ENCODE results near the gene SNAI3. TPM values are rescaled to one million over a fixed set of nuclear protein-coding genes. Genes with fewer than 3 reads are reported as not detected.

The SNAI3 gene
- total RNA-seq, 4 donors from 2014 or later, result 0.70 to 0.80 TPM; not detected in 2

- H3K27me3 ChIP-seq, result no peaks in the 10 kb centered on the region
- no peak overlapping the region for H3K4me3 ChIP-seq
- H3K36me3 ChIP-seq, result peaks cover 0 to 38% (median 0%) of the 10 kb centered on the region in 3 donors
- no peaks in the 10 kb centered on the region for H3K9me3 ChIP-seq
- TF ChIP-seq CTCF (IDR thresholded peaks at IDR 0.05) (peak; percentile 12 to 37 (median 16)), POLR2A (IDR thresholded peaks at IDR 0.05) (no peak)
- peaks cover 0 to 55% (median 16%) of the 10 kb centered on the region in 4 donors for H3K4me1 ChIP-seq
- peak in 2 of 3 donors; percentile 58 to 64 for DNase-seq
- peak overlapping the region in 2 of 4 donors; percentile 0 to 99 for H3K27ac ChIP-seq
These were observed 11.7 kb upstream of the SNAI3 start for GRCh38 chr16:88697831-88698615.

GRCh38 chr16:88697116-88697830 lies 11.0 kb upstream of the SNAI3 start:
- TF ChIP-seq CTCF (IDR thresholded peaks at IDR 0.05) (no peak), POLR2A (IDR thresholded peaks at IDR 0.05) (no peak)

GRCh38 chr16:88696441-88696840 lies 10.1 kb upstream of the SNAI3 start:
- no peak overlapping the region for H3K27ac ChIP-seq
- H3K36me3 ChIP-seq, result peaks cover 0 to 38% (median 0%) of the 10 kb centered on the region in 3 donors
- no peak overlapping the region for H3K4me3 ChIP-seq
- no peak for TF ChIP-seq CTCF (IDR thresholded peaks at IDR 0.05)
- TF ChIP-seq POLR2A (IDR thresholded peaks at IDR 0.05), result no peak
- DNase-seq, result no peak
- no peaks in the 10 kb centered on the region for H3K9me3 ChIP-seq
- no peaks in the 10 kb centered on the region for H3K27me3 ChIP-seq
- H3K4me1 ChIP-seq, result peaks cover 0 to 52% (median 21%) of the 10 kb centered on the region in 4 donors

More at GRCh38 chr16:88697116-88697830, 11.0 kb upstream of the SNAI3 start:
- peaks cover 0 to 52% (median 18%) of the 10 kb centered on the region in 4 donors for H3K4me1 ChIP-seq
- H3K36me3 ChIP-seq, result peaks cover 0 to 38% (median 0%) of the 10 kb centered on the region in 3 donors
- no peak for DNase-seq
- peak overlapping the region in 1 of 4 donors; percentile 99 for H3K27ac ChIP-seq
- H3K27me3 ChIP-seq, result no peaks in the 10 kb centered on the region
- H3K9me3 ChIP-seq, result no peaks in the 10 kb centered on the region
- H3K4me3 ChIP-seq, result no peak overlapping the region

GRCh38 chr16:88695753-88696152 lies 9.4 kb upstream of the SNAI3 start:
- Histone ChIP-seq H3K4me3 (no peak overlapping the region), H3K27me3 (no peaks in the 10 kb centered on the region), H3K9me3 (no peaks in the 10 kb centered on the region), H3K4me1 (peaks cover 0 to 52% (median 20%) of the 10 kb centered on the region in 4 donors), H3K36me3 (peaks cover 0 to 38% (median 0%) of the 10 kb centered on the region in 3 donors), H3K27ac (no peak overlapping the region)
- no peak for TF ChIP-seq POLR2A (IDR thresholded peaks at IDR 0.05)
- no peak for DNase-seq

- H3K27me3 ChIP-seq, result no peaks in the 10 kb centered on the region
- H3K4me3 ChIP-seq, result no peak overlapping the region
- H3K4me1 ChIP-seq, result peaks cover 0 to 47% (median 20%) of the 10 kb centered on the region in 4 donors
- TF ChIP-seq POLR2A (IDR thresholded peaks at IDR 0.05) (no peak), CTCF (IDR thresholded peaks at IDR 0.05) (no peak)
- no peak for DNase-seq
- peaks cover 0 to 38% (median 0%) of the 10 kb centered on the region in 3 donors for H3K36me3 ChIP-seq
- no peak overlapping the region for H3K27ac ChIP-seq
- H3K9me3 ChIP-seq, result no peaks in the 10 kb centered on the region
These were observed 8.9 kb upstream of the SNAI3 start for GRCh38 chr16:88695218-88695617.

Measured in Peyer's patch (tissue), 4 donors.